Stimulated activated CD8-positive, alpha-beta memory T cell treated with anti-CD3 and anti-CD28 coated beads, Interleukin-7, amount 100 ng/mL, for 48 hours (primary cell): ENCODE results near the gene NCF2.
"Not testable (repeated sequence)": the region's sequence is repeated elsewhere in the genome, so short reads cannot be mapped to it uniquely, and the experiment has no call there.

Experiments
- DNase-seq, 2 donors: peaks; one replicate each; pipeline ENCODE4 v3.0.0-alpha.2; 2020; ENCODE audit warnings: low read depth in 1 of 2; ENCODE audit errors: extremely low read depth in 1 of 2

NCF2 gene, protein sequence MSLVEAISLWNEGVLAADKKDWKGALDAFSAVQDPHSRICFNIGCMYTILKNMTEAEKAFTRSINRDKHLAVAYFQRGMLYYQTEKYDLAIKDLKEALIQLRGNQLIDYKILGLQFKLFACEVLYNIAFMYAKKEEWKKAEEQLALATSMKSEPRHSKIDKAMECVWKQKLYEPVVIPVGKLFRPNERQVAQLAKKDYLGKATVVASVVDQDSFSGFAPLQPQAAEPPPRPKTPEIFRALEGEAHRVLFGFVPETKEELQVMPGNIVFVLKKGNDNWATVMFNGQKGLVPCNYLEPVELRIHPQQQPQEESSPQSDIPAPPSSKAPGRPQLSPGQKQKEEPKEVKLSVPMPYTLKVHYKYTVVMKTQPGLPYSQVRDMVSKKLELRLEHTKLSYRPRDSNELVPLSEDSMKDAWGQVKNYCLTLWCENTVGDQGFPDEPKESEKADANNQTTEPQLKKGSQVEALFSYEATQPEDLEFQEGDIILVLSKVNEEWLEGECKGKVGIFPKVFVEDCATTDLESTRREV

GRCh38 chr1:183590244-183591191 lies at the start of gene NCF2:
Gene NCF2, minus strand, starts transcription at chr1:183590459. Its CDS starts 130 bp downstream, at chr1:183590329.
- no peak for DNase-seq

GRCh38 chr1:183638649-183639387 lies 48.6 kb upstream of the NCF2 start:
- DNase-seq, result no peak

DNA sequence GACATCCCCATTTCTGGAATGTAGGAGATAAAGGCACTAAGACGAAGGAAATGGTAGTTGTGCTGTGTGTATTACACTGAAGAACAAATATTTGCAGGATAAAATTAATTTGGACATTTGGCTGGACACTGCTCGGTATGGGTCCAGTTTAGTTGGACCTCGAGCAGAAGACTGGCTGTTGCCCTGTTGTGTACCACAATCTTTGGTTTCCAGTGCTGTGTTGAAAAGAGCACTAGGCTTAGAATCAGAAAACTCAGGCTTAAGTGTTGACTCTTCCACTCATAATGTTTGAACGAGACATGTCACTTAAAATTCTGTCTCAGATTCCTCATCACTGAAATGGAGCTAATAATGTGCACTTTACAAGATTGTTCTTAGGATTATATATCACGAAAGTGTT lies 46.5 kb upstream of the NCF2 start:
- no peak for DNase-seq

GRCh38 chr1:183636334-183636682 lies 46.0 kb upstream of the NCF2 start:
- no peak for DNase-seq

GRCh38 chr1:183635606-183636333 lies 45.5 kb upstream of the NCF2 start, which contains the start of gene ARPC5:
Gene ARPC5, minus strand, starts transcription at chr1:183635783. Its CDS starts 124 bp downstream, at chr1:183635659.
- peak; percentile 93 to 96 for DNase-seq

DNA sequence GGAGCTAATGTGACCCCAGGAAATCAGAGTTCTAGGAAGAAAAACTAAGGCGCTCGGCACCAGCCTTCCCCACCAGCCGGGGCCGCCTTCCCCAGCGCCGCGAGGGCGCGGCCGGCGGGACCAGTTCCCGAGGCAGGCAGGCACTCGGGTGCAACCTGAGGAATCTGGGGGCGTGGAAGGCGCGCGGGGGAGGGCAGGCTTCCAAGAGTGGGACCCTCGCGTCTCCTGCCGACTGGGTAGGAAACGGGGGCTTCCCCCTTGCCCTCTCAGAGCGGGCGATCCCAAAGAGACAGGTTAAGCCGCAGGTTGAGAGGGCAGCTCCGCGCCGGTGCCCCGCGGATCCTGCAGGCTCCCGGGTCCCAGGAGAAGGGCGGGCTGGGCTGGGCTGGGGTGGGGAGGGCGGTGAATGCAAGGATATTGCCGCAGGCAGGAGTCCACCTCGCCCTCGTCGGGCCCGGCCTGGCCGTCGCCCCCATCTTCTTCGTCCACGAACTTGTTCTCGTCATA lies 44.9 kb upstream of the NCF2 start:
- peak in 1 of 2 donors; percentile 7 for DNase-seq

DNA sequence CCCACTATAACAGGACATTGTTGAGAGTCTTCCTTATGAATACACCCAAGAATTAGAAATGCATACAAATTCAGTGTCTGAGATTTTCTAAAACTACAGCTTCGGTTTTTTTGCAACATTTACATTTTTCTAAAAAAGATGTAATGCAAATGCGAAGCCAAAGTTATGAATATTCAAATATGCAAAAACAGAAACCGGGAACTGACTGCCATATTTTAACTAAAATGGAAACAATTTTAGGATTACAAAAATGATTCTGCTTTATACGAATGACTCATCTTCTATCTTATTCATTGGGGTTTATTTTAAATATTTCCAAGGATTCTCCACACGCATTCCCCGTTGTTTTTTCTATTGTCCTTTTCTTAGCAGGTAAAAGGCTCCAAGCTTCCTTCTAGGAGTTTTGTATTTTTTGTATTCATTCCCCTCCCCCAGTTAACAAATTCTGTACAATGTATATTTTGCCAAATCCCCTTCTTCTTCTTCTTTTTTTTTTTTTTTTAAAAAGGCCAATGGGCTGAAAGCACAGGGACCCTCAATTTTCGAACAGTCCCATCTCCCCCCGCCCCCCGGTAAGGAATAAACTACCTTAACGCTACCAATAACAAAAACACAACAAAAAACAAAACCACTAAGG lies 44.3 kb upstream of the NCF2 start:
- no peak for DNase-seq

DNA sequence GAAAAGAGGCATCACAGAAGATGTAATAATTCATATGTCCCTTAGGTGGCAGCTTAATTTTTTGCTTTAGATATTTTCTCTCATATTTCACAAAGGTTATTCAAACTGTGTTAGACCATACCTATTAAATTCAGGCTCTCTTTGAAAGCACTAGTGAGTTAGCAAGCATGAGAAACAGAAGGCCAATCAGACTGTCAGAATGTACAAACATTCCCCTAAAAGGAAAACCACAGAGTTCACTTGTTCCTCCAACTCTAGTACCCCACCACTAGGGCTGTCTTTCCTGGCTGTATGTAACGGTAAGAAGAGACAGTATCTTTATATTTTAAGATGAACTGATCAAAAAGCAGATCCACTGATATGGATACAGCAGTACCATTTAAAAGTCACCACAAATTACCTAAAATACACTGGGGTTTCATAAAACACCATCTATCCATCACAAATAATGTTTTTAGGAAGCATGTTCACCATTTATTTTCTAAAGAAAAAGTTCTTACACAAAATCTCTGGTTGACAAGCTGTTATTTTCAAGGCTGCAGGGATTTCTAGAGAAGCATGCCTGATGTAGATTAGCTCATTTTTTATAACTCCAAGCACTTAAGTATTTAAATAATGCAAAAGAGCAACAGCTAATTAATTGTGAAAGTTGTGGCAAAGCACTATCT lies 43.6 kb upstream of the NCF2 start:
- no peak for DNase-seq

DNA sequence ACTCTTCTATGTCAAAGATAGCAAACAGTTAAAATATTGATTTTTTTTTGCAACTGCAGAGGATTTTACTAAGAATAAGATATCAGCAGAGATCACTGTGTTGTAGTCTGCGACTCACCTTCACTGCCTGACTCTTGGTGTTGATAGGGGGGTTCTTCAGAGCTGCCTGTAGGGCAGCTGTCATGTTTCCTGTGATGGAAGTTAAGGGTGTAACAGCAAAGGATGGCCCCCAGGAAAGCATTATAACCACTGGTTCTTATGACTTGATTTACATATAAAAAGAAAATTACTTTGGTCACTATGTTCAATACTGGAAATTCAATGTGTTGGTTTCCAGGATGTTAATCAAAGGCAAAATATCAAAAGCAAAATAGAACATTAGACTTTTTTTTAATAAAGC lies 42.7 kb upstream of the NCF2 start:
- no peak for DNase-seq

GRCh38 chr1:183632114-183632513 lies 41.9 kb upstream of the NCF2 start:
- no peak for DNase-seq

DNA sequence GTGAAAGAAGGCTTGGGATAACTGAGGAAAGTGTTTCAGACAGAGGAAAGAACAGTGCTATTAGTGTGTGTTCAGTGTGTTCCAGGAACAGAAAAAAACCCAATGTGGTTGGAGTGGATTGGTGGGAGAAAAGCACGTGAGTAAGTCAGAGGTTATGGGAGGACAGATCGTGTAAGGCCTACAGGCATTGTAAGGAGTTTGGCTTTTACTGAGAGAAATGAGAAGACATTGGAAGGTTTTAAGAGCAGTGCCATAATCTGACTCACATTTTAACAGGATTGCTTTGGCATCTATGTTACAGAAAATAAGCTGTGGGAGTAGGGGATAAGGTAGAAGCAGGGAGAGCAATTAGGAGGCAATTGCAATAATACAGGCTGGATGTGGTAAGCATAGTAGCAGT lies 40.5 kb upstream of the NCF2 start:
- no peak for DNase-seq

DNA sequence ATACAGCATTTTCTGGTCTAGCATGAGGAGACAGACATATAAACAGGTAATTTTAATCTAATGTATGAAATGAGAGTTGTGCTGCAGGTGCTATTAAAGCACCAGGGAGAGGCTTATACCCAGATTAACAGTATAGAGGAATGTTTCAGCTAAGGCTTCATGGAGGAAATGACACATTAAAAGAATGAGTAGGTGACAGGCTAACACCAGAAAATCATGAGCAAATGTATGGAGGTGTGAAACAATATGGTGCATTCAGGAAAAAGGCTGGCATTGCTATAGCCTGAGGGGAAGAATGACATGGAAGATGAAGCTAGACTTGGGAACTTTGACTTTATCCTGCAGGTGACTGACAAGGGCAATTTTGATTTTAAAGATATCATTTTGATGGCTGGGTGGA lies 38.3 kb upstream of the NCF2 start:
- no peak for DNase-seq

- not testable (repeated sequence) for DNase-seq
Measured at GRCh38 chr1:183626236-183626635, 36.0 kb upstream of the NCF2 start.

GRCh38 chr1:183622884-183623785 lies 32.9 kb upstream of the NCF2 start:
- peak in 1 of 2 donors; percentile 2 for DNase-seq

GRCh38 chr1:183622013-183622412 lies 31.8 kb upstream of the NCF2 start:
- no peak for DNase-seq

- no peak for DNase-seq
Measured at GRCh38 chr1:183620311-183620710, 30.1 kb upstream of the NCF2 start.

GRCh38 chr1:183619781-183620180 lies 29.5 kb upstream of the NCF2 start:
- DNase-seq, result no peak

DNA sequence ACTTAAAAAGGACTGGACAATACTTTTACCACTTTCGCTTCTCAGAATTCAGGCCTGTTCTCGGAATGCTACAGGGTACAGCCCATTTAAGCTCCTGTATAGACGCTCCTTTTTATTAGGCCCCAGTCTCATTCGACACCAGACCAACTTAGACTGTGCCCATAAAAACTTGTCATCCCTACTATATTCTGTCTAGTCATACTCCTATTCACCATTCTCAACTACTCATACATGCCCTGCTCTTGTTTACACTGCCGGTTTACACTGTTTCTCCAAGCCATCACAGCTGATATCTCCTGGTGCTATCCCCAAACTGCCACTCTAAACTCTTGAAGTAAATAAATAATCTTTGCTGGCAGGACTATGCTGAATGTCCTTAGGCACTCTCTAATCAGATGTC lies 27.9 kb upstream of the NCF2 start:
- not testable (repeated sequence) for DNase-seq
